NK-92 (cell line): ENCODE measurements around the gene SLC43A1.

Experiments used
- DNase-seq: peaks from one replicate; lab custom pipeline; 2025; ENCODE audit not compliant: unreplicated experiment; lab: John Stamatoyannopoulos, UW

Gene SLC43A1

GRCh38 chr11:57529012-57529411, 13.5 kb upstream of the SLC43A1 start:
- DNase-seq: no peak

DNA sequence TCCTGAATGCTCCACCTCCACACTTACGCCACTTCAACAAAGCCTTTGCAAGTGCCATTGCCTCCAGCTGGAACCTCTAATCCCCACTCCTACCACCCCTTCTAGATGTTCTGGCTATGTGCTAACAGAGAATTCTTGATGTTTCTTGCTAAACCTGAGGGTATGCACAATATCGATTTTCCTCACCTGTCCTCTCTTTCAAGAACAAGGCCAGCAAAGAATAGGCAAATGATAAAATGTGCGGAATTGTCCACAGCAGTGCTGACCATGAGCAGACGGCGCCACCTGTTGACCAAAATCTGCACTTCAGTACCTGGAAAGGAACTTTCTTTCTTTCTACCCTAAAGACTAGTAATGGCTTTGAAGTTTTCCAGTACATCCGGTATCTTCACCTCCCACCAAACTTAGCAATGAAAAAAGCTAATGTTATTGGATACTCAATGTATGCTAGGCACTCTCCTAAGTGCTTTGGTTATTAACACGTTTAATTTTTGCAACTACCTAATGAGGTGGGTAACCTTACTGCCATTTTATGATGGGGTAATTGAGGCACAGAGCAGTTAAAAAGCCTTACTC, 11.6 kb upstream of the SLC43A1 start:
- no peak for DNase-seq

- DNase-seq: no peak
These were observed 7.9 kb upstream of the SLC43A1 start for GRCh38 chr11:57523419-57523818.

DNA sequence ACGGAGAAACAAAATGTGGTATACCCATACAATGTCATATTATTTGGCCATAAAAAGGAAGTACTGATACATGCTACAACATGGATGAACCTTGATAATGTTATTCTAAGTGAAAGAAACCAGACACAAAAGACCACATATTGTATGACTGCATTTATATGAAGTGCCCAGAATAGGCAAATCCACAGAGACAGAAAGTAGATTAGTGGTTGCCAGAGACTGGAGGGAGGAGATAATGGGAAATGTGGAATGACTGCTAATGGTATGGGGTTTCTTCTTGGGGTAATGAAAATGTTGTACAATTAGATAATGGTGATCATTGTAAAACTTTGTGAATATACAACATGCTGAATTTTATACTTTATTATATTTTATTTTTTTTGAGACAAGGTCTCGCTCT, 5.6 kb upstream of the SLC43A1 start:
- no peak for DNase-seq

DNA sequence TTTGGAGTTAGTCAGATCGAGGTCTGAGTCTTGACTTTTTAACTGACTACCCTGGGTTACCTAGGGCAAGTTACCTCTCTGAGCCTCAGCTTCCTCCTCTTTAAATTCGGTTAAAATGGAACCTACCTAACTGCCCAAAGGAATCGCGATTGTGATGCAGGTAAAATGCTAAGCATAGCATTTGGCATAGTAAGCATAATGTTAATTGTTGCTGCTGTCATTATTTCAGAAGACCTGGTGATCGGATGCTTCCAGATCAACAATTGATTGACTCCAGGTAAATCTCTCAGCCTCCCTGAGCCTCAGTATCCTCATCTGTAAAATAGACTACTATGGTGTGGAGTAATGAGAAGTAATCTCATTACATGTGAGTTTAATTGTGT, 550 bp upstream of the SLC43A1 start:
- no peak for DNase-seq

- DNase-seq: no peak
These were observed 767 bp downstream of the SLC43A1 start for GRCh38 chr11:57514538-57515331.

DNA sequence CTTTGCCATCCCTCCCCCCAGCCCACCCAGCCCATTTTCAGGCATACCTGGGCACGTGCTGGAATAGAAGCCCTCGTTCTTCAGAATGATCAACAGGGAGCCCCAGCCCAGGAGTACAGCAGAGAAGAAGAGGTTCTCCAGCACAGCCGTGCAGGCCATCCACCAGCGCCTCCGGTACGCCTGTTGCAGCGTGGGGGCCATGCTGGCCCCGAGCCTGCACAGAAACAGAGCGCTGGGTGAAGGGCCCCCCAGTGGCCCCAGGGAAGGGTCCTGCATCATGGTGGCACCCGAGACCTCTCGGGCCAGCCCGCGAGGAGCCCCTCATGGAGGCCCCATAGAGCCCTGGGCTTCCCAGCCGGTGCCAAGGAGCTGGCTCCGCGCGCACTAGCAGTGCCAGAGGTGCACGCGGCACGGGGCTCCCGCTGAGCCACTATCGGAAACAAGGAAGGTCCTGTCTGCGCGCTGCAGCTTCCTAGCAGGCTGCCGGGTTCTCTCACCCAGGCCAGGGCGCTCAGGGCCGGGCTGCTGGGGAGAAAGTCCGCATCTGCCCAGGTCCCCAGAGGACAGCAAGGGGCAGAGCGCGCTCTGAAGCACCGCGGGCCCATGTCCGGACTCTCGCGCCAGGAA, 1.5 kb downstream of the SLC43A1 start:
- no peak for DNase-seq

GRCh38 chr11:57513452-57513795, 2.1 kb downstream of the SLC43A1 start:
- no peak for DNase-seq

GRCh38 chr11:57512646-57513451, 2.7 kb downstream of the SLC43A1 start:
- DNase-seq: no peak

GRCh38 chr11:57511741-57512430, 3.6 kb downstream of the SLC43A1 start:
- no peak for DNase-seq

GRCh38 chr11:57508341-57509170, 6.9 kb downstream of the SLC43A1 start:
- DNase-seq: no peak

DNA sequence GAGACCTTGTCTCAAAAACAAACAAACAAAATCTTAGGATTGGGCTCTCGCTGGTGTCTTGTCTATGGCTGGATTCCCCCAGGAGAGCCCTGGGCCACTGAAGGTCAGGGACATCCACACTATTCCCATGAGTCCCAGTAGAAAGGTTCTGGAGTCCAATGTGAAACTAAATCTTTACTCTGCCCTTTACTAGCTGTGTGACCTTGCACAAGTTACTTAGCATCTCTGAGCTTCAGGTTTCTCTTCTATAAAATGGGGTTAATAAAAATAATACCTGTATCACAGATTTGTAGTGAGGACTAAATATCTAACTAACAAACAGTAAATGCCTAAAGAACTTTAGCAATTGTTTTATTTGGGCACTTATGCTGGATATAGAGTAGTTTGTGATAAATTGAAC, 9.0 kb downstream of the SLC43A1 start:
- no peak for DNase-seq

- DNase-seq: no peak
These were observed 11.0 kb downstream of the SLC43A1 start for GRCh38 chr11:57504511-57504910.

GRCh38 chr11:57502870-57503269, 12.6 kb downstream of the SLC43A1 start:
- DNase-seq: no peak

- no peak for DNase-seq
These were observed 13.1 kb downstream of the SLC43A1 start for GRCh38 chr11:57502376-57502775.

DNA sequence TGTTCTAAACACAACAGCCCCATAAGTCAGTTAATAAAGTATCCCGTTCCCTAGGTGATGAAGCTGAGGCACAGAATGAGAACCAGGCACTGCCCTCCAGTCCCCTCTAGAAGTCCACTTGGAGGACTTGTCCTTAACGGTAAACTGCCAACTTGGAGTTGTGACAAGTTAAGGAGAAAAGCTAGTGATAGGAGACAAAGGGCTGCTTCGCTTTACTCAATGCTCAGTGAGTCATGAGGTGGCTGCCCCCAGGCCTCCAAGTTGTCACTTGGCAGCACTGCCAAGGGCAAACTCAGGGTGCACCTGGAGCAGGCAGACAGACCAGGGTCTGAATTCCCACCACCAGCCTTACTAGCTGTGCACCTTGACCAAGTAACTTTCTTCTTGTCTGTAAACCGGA, 13.5 kb downstream of the SLC43A1 start:
- DNase-seq: no peak

DNA sequence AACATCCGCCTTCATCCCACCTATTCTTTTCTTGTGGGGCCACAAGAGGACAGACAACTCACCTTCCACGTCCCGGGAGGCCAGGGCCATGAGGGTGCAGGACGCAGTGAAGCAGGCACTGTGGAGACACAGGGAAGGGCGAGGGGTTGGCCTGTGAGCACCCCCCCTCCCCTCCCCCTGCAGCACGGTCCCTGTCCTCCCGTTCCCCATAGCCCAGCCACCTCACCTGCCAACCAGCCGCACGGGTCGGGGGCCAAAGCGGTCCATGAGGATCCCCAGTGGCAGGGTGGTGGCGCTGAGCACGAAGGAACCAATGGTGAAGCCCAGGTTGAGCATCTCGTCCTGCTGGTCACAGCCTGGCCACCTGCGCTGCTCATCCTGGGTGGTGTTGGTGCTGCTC, 14.6 kb downstream of the SLC43A1 start:
- no peak for DNase-seq

GRCh38 chr11:57500515-57500914, 15.0 kb downstream of the SLC43A1 start:
- DNase-seq: no peak

GRCh38 chr11:57499983-57500461, 15.5 kb downstream of the SLC43A1 start:
- no peak for DNase-seq

DNA sequence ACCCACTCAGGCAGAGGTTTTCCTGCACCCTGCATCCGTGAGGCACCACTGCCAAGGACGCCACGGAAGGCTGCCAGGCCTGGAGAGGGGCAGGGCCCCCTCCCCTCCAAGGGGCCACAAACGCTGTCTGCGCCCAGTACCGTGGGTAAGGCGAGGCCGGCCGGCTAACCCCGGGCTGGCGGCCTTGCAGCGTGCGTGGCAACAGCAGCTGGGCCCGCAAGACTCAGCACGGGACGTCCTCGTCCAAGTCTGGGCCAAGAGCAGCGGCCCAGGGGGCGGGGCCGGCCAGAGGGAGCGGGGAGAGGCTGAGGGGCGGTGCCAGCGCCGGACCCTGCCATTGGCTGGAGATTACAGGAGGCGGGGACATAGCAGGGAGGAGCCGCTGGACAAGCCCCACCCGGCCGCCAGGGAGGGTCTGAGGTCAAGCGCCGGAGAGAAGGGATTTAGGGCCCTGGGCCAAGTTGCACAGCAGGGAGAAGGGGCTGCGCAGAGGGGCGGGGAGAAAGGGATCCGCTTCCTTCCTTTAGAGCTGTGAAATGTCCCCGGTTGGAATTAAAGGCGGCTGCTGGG, 16.0 kb downstream of the SLC43A1 start:
- no peak for DNase-seq
